NCI-H187 treated with DMSO at 0.1 percent for 48 hours (cell line): ENCODE data around the gene CELF4.

Experiments
- DNase-seq: peaks from one replicate; lab custom pipeline; 2025; lab: John Stamatoyannopoulos, UW

CELF4 gene

GRCh38 chr18:37318360-37319355 lies 246.9 kb downstream of the CELF4 start:
- DNase-seq, result no peak

GRCh38 chr18:37317486-37317885 lies 248.1 kb downstream of the CELF4 start:
- DNase-seq, result no peak

- DNase-seq, result no peak
Observed at GRCh38 chr18:37316468-37316867, 249.1 kb downstream of the CELF4 start.

GRCh38 chr18:37315935-37316334 lies 249.7 kb downstream of the CELF4 start:
- no peak for DNase-seq

GRCh38 chr18:37314534-37314933 lies 251.1 kb downstream of the CELF4 start:
- DNase-seq, result no peak

GRCh38 chr18:37313624-37314023 lies 252.0 kb downstream of the CELF4 start:
- DNase-seq, result no peak

GRCh38 chr18:37309861-37310260 lies 255.7 kb downstream of the CELF4 start:
- no peak for DNase-seq

GRCh38 chr18:37309059-37309458 lies 256.5 kb downstream of the CELF4 start:
- no peak for DNase-seq

- no peak for DNase-seq
Observed at GRCh38 chr18:37307181-37307580, 258.4 kb downstream of the CELF4 start.

GRCh38 chr18:37306432-37306831 lies 259.2 kb downstream of the CELF4 start:
- DNase-seq, result no peak

GRCh38 chr18:37305066-37305465 lies 260.5 kb downstream of the CELF4 start:
- no peak for DNase-seq

- DNase-seq, result no peak
Observed at GRCh38 chr18:37304012-37304680, 261.5 kb downstream of the CELF4 start.

GRCh38 chr18:37303009-37303408 lies 262.6 kb downstream of the CELF4 start:
- no peak for DNase-seq

GRCh38 chr18:37302519-37302918 lies 263.1 kb downstream of the CELF4 start:
- no peak for DNase-seq

GRCh38 chr18:37299471-37300304 lies 265.9 kb downstream of the CELF4 start:
- peak; percentile 51 for DNase-seq

GRCh38 chr18:37298816-37299215 lies 266.8 kb downstream of the CELF4 start:
- DNase-seq, result no peak

- no peak for DNase-seq
Observed at GRCh38 chr18:37297106-37297505, 268.5 kb downstream of the CELF4 start.

- no peak for DNase-seq
Observed at GRCh38 chr18:37294951-37295350, 270.6 kb downstream of the CELF4 start.

GRCh38 chr18:37293359-37293758 lies 272.2 kb downstream of the CELF4 start:
- no peak for DNase-seq

- no peak for DNase-seq
Observed at GRCh38 chr18:37289423-37289822, 276.2 kb downstream of the CELF4 start.

- no peak for DNase-seq
Observed at GRCh38 chr18:37287601-37288000, 278.0 kb downstream of the CELF4 start.

GRCh38 chr18:37286801-37287200 lies 278.8 kb downstream of the CELF4 start:
- DNase-seq, result no peak
